Right cardiac atrium (tissue), 5 donors: Measurements from ENCODE around the gene HIRA. TPM values are rescaled to one million over a fixed set of nuclear protein-coding genes. Genes with fewer than 3 reads are reported as not detected.
"Not testable (repeated sequence)": the region's sequence is repeated elsewhere in the genome, so short reads cannot be mapped to it uniquely, and the experiment has no call there.

Experiments used
- ATAC-seq, 2 donors: fragments of 200-7000 bp; cut with Tn5 transposase; one replicate each; pipeline versions ENCODE4 v1.8.0 to v1.9.1; 2020; ENCODE audit warnings: moderate library complexity in 2 of 2, mild to moderate bottlenecking in 1 of 2
- DNase-seq, 3 donors: peaks; one replicate each; pipeline ENCODE4 v3.0.0-alpha.2; 2020
- H3K27ac ChIP-seq: one replicate; pipeline ENCODE4 v1.5.1; 2013; ENCODE audit warnings: mild to moderate bottlenecking, low read length, control low read depth, moderate library complexity
- H3K27me3 ChIP-seq: one replicate; pipeline ENCODE4 v1.6.1; 2013; ENCODE audit not compliant: control insufficient read depth, insufficient read depth
- H3K4me1 ChIP-seq: one replicate; pipeline ENCODE4 v1.6.1; 2013; ENCODE audit warnings: low read length; ENCODE audit not compliant: control insufficient read depth, insufficient read depth
- H3K4me3 ChIP-seq: one replicate; pipeline ENCODE4 v1.5.1; 2013; ENCODE audit warnings: low read length, control low read depth
- H3K9me3 ChIP-seq: one replicate; pipeline ENCODE4 v1.6.1; 2013; ENCODE audit warnings: low read length; ENCODE audit not compliant: control insufficient read depth
- WGBS: extraction: QIAGEN DNeasy Blood & Tissue Kit; methylation state at CpG from one replicate; pipeline ENCODE4 v1.1.7; 2013; 5-methylcytosine and 5-hydroxymethylcytosine counted together
- intact Hi-C, 4 donors: fragments of 100-400 bp; cut with DNase I; formaldehyde crosslinking; loops; one replicate each; pipeline versions ENCODE4 v1.11.0 to v1.14.0; 2022 to 2023
- polyA plus RNA-seq: library from polyadenylated mRNA; stranded (reverse); fragments of 200-250 nt; gene quantifications from one replicate; pipeline ENCODE4 v1.2.3, GENCODE V29; 2013
- total RNA-seq, 4 donors: library from RNA; stranded (reverse); fragmentation: NEBNext Ultra II Directional; extraction: Animal tissue kit (Norgen Biotek cat#: 25700); gene quantifications; one replicate each; pipeline ENCODE4 v1.2.1, GENCODE V29; 2021
- donor health status: healthy with polysubstance abuse.
- donor health status: DM: no; HTN: yes; CAD: no.
- donor health status: DM: no; HTN: no; CAD: no.
- donor health status: DM: no; HTN: yes; CAD: no; lungs with severe emphysema.
- donor health status: DM: yes; HTN: yes; CAD: no.

Gene HIRA
- total and polyA plus RNA-seq, 5 donors: 6.2 to 16.1 (median 14.1) TPM

DNA sequence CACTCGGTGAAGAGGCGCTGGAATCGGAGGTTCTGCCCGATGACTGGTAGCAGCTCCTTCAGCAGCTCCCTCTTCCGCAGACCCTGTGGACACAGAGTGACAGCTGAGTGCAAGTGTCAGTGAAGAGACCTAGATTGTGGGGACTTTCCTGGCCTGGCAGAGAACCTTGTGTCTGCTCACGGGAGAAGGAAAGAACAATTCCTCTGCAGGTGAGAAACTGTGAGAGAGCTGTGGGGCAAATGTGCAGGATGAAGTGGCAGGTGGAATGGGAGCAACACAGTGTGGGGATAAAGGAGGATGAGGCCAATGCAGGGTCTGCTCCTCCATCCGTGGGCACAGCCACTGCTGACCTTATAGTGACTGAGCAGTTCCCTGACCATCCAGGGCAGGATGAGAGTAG, 100.1 kb downstream of the HIRA start:
- Histone ChIP-seq H3K27ac (no peak overlapping the region), H3K9me3 (peaks cover 4% of the 10 kb centered on the region), H3K27me3 (no peaks in the 10 kb centered on the region), H3K4me1 (no peaks in the 10 kb centered on the region), H3K4me3 (no peak overlapping the region)
- WGBS: 91% methylated on average over 7 of the region's 7 CpGs
- no peak for ATAC-seq
- DNase-seq: no peak
- intact Hi-C loops: no loop called here

DNA sequence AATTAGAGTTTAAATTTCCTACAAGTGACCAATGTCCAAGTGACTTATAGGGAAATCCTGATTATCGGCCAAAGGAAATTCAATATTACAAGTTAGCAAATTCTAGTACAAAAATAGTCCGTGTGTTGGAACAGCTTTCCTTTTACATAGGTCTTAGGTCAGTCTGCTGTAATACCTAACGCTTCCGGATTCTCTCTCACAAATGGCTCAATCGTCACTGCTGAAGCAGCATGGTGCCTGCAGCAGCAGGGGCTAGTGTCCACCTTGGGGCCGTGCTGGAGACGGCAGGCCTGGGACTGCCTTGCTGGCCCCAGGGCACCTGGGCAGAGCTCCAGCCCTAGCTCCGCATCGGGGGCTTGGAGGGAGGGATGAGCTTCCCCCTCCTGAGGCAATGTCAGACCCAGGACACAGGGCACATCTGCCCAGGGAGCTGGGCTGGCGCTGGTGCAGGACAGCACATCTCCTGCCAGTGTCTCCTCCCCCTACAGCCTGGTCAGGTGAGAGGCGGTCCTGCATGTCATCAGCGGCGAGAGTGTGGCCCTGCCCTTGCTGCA, 100.6 kb downstream of the HIRA start:
- H3K9me3 ChIP-seq: peaks cover 2% of the 10 kb centered on the region
- 97% methylated on average over 13 of the region's 13 CpGs for WGBS

DNA sequence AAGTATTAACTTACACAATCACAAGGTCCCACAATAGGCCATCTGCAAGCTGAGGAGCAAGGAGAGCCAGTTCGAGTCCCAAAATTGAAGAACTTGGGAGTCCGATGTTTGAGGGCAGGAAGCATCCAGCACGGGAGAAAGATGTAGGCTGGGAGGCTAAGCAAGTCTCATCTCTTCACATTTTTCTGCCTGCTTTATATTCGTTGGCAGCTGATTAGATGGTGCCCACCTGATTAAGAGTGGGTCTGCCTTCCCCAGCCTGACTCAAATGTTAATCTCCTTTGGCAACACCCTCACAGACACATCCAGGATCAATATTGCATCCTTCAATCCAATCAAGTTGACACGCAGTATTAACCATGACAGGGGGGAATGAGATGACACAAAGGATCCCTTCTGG, 101.3 kb downstream of the HIRA start:
- H3K9me3 ChIP-seq, ATAC-seq, intact Hi-C loops, DNase-seq, H3K4me1 ChIP-seq, H3K27ac ChIP-seq, H3K4me3 ChIP-seq, H3K27me3 ChIP-seq: not testable (repeated sequence)
- 96% methylated on average over 5 of the region's 5 CpGs for WGBS

More for the DNA sequence above, 100.6 kb downstream of the HIRA start:
- no peaks in the 10 kb centered on the region for H3K27me3 ChIP-seq
- no peak overlapping the region for H3K27ac ChIP-seq
- H3K4me3 ChIP-seq: no peak overlapping the region
- DNase-seq: no peak
- no peak for ATAC-seq
- no peaks in the 10 kb centered on the region for H3K4me1 ChIP-seq
- intact Hi-C loops: no loop called here

DNA sequence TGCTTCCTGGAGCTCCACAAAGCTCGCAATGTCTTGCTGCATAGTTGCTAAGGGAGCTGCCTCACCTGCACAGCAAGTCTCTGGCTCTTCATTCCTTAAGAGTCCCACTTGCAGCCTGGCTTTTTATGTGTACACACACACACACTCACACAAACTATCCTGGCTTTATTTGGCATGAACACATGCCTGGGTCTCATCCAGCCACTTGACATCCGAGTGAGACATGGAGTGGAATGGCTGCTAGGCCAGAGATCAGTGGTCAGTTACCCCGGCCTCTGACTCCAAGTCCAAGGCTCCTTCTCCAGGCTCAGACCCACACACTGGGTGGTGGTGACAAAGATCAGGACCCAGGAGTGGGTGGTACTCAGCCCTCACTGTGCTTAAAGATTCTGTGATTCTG, 102.1 kb downstream of the HIRA start:
- Histone ChIP-seq H3K4me3 (no peak overlapping the region), H3K27me3 (no peaks in the 10 kb centered on the region), H3K27ac (no peak overlapping the region), H3K9me3 (peaks cover 2% of the 10 kb centered on the region), H3K4me1 (no peaks in the 10 kb centered on the region)
- DNase-seq (no peak), ATAC-seq (no peak)
- intact Hi-C loops: no loop called here
- 88% methylated on average over 3 of the region's 3 CpGs for WGBS

DNA sequence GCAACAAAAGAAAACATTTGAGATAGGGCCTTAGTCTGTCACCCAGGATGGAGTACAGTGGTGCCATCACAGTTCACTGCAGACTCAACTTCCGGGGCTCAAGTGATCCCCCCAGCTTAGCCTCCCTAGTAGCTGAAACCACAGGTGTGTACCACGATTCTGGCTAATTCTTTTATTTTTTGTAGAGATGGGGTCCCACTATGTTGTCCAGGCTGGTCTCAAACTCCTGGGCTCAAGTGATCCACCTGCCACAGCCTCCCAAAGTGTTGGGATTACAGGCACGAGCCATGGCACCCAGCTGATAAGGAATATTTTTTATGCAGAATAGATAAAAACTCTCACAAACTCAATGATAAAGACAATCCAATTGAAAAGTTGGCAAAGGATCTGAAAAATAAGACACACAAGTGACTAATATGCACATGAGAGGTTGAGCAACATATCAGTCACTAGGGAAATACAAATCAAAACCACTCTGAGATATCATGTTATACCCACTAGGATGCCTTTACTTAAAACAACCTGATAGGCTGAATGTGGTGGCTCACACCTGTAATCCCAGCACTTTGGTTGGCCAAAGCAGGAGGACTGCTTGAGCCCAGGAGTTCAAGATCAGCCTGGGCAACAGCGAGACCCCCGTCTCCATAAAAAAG, 106.1 kb downstream of the HIRA start:
- DNase-seq (no peak), ATAC-seq (no peak)
- 93% methylated on average over 5 of the region's 5 CpGs for WGBS
- intact Hi-C loops: no loop called here
- Histone ChIP-seq H3K27me3 (no peaks in the 10 kb centered on the region), H3K9me3 (no peaks in the 10 kb centered on the region), H3K27ac (no peak overlapping the region), H3K4me1 (no peaks in the 10 kb centered on the region), H3K4me3 (no peak overlapping the region)

DNA sequence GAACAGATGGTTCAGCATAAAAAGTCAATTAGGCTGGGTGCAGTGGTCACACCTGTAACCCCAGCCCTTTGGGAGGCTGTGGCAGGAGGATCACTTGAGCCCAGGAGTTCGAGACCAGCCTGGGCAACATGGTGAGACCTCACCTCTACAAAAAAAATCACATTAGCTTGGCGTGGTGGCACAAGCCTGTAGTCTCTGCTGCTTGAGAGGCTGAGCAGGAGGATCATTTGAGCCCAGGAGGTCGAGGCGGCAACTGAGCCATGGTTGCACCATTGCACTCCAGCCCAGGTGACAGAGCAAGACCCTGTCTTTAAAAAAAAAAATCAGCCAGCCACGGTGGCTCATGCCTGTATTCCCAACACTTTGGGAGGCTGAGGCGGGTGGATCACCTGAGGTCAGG, 108.1 kb downstream of the HIRA start:
- H3K27me3 ChIP-seq, H3K27ac ChIP-seq, DNase-seq, H3K4me3 ChIP-seq, H3K4me1 ChIP-seq, intact Hi-C loops, H3K9me3 ChIP-seq, ATAC-seq: not testable (repeated sequence)
- 90% methylated on average over 6 of the region's 6 CpGs for WGBS

DNA sequence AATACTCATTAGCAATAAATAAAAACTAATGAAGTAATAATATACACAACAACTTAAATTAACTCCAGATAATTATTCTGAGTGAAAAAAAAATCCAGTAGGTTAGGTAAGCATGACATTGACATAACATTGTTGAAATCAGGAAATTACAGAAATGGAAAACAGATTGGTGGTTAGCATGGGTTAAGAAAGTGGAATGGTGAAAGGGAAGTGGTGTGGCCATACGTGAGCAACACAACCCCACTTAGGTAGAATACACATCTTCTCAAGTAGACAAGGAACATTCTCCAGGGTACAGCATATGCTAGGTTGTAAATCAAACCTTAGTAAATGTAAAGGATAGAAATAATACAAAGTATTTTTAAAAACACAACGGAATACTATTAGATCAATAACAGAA, 109.8 kb downstream of the HIRA start:
- ATAC-seq (no peak), DNase-seq (no peak)
- Histone ChIP-seq H3K9me3 (peaks cover under 1% of the 10 kb centered on the region), H3K4me1 (no peaks in the 10 kb centered on the region), H3K4me3 (no peak overlapping the region), H3K27ac (no peak overlapping the region), H3K27me3 (no peaks in the 10 kb centered on the region)
- intact Hi-C loops: no loop called here
- 82% methylated on average over 2 of the region's 2 CpGs for WGBS

DNA sequence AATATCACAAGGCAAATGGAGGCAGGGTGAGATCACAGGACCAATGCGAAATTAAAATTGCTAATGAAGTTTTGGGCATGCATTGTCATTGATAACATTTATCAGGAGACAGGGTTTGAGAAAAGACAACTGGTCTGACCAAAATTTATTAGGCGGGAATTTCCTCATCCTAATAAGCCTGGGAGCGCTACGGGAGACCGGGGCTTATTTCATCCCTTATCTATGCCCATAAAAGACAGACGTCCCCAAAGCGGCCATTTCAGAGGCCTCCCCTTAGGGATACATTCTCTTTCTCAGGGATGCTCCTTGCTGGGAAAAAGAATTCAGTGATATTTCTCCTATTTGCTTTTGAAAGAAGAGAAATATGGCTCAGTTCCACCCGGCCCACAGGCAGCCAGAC, 111.4 kb downstream of the HIRA start:
- ATAC-seq, DNase-seq, H3K4me3 ChIP-seq, H3K27ac ChIP-seq, H3K4me1 ChIP-seq, H3K27me3 ChIP-seq, intact Hi-C loops, H3K9me3 ChIP-seq: not testable (repeated sequence)
- 93% methylated on average over 8 of the region's 8 CpGs for whole genome bisulfite sequencing

DNA sequence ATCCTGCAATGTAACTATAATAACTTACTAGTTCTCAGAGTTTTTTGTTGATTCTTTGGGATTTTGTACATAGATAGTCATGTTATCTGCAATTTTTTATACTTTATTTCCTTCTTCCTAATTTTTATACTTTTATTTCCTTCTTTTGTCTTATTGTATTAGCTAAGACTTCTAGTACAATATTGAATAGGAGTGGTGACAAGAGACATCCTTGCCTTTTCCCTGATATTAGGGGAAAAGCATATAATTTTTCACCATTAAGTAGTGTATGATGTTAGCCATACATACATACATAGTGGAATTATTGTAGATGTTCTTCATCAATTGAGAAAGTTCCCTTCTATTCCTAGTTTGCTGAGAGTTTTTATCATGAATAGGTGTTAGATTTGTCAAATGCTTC, 112.3 kb downstream of the HIRA start:
- Histone ChIP-seq H3K9me3 (peaks cover 3% of the 10 kb centered on the region), H3K4me3 (no peak overlapping the region), H3K27ac (no peak overlapping the region), H3K4me1 (no peaks in the 10 kb centered on the region), H3K27me3 (no peaks in the 10 kb centered on the region)
- intact Hi-C loops: no loop called here
- DNase-seq (no peak), ATAC-seq (no peak)

DNA sequence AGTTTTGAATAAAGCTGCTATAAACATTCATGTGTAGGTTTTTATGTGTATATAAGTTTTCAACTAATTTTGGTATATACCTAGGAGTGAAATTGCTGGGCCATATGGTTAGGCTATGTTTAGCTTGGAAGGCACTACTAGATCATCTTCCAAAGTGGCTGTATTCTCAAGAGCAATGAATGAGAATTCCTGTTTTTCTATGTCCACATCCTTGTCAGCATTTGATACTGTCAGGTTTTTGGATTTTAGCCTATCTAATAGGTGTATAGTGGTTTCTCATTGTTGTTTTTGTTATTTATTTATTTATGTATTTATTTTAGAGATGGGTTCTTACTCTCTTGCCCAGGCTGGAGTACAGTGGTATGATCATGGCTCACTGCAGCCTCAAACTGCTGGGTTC, 113.7 kb downstream of the HIRA start:
- H3K4me1 ChIP-seq: no peaks in the 10 kb centered on the region
- H3K9me3 ChIP-seq: peaks cover 3% of the 10 kb centered on the region
- no peak overlapping the region for H3K27ac ChIP-seq
- DNase-seq: no peak
- H3K4me3 ChIP-seq: no peak overlapping the region
- ATAC-seq: no peak
- no peaks in the 10 kb centered on the region for H3K27me3 ChIP-seq
- intact Hi-C loops: no loop called here

DNA sequence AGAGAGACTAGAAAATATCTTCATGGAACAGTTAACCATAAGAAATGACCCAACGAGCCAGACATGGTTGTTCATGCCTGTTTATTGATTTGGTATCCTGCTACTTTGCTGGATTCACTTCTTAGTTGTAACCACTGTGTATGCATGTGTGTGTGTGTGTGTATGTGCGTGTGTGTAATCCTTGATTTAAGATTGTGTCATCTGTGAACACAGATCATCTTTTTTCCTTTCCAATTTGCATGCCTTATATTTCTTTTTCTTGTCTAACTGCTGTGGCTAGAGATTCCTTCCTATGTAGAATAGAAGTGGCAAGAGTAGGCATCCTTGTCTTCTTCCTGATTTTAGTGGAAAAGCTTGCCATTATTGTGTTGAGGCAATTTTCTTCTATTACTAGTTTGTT, 123.7 kb downstream of the HIRA start:
- H3K4me3 ChIP-seq: no peak overlapping the region
- intact Hi-C loops: no loop called here
- ATAC-seq (no peak), DNase-seq (no peak)
- H3K9me3 ChIP-seq: no peaks in the 10 kb centered on the region
- no peaks in the 10 kb centered on the region for H3K27me3 ChIP-seq
- 75% methylated on average over 2 of the region's 2 CpGs for WGBS
- no peaks in the 10 kb centered on the region for H3K4me1 ChIP-seq
- no peak overlapping the region for H3K27ac ChIP-seq

DNA sequence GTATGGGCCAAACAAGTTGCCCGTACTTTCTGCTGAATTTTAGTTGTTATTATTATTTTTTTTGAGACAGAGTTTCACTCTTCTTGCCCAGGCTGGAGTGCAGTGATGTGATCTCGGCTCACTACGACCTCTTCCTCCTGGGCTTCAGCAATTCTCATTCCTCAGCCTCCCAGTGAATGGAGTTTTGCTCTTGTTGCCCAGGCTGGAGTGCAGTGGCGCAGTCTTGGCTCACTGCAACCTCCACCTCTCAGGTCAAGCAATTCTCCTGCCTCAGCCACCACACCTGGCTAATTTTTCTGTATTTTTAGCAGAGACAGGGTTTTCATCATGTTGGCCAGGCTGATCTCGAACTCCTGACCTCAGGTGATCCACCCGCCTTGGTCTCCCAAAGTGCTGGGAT, 125.0 kb downstream of the HIRA start:
- H3K4me1 ChIP-seq, DNase-seq, H3K9me3 ChIP-seq, H3K27ac ChIP-seq, intact Hi-C loops, ATAC-seq, H3K27me3 ChIP-seq, H3K4me3 ChIP-seq: not testable (repeated sequence)
- WGBS: 96% methylated on average over 6 of the region's 6 CpGs
